Upper lobe of left lung (tissue), 6 donors: ENCODE results near the gene CMTM2. TPM values are rescaled to one million over a fixed set of nuclear protein-coding genes. Genes with fewer than 3 reads are reported as not detected.
"Not testable (repeated sequence)": the region's sequence is repeated elsewhere in the genome, so short reads cannot be mapped to it uniquely, and the experiment has no call there.

Experiments
- ATAC-seq, 2 donors: fragments of 200-7000 bp; cut with Tn5 transposase; one replicate each; pipeline ENCODE4 v1.9.1; 2022; ENCODE audit warnings: mild to moderate bottlenecking in 2 of 2, moderate library complexity in 2 of 2; ENCODE audit not compliant: low FRiP score in 2 of 2
- DNase-seq, 2 donors: peaks; one replicate each; pipeline ENCODE4 v3.0.0-alpha.2; 2019 to 2020
- H3K27ac ChIP-seq, 4 donors: fragments of 200-600 bp; sonication (generic); one replicate each; pipeline ENCODE4 v1.5.1; 2016 to 2019
- H3K27me3 ChIP-seq, 4 donors: fragments of 200-600 bp; sonication (generic); one replicate each; pipeline ENCODE4 v1.5.1; 2017 to 2019
- H3K36me3 ChIP-seq, 4 donors: fragments of 200-600 bp; sonication (generic); one replicate each; pipeline ENCODE4 v1.5.1; 2016 to 2019
- H3K4me1 ChIP-seq, 4 donors: fragments of 200-600 bp; sonication (generic); one replicate each; pipeline ENCODE4 v1.5.1; 2018 to 2019
- H3K4me3 ChIP-seq, 4 donors: fragments of 200-600 bp; sonication (generic); one replicate each; pipeline ENCODE4 v1.5.1; 2017 to 2019; ENCODE audit warnings: mild to moderate bottlenecking in 2 of 4, moderate library complexity in 1 of 4
- H3K9me3 ChIP-seq, 4 donors: fragments of 200-600 bp; sonication (generic); one replicate each; pipeline ENCODE4 v1.5.1; 2018 to 2019
- CTCF ChIP-seq, 6 experiments: fragments of 450-650 bp in 4 of 6; fragments of 200-600 bp in 2 of 6; sonication (generic) in 2 of 6; IDR thresholded peaks; one replicate each; pipeline ENCODE4 v1.5.1; 2016 to 2019; ENCODE audit warnings: antibody characterized with exemption in 6 of 6
- EP300 ChIP-seq, 4 donors: sonication (generic); formaldehyde crosslinking; IDR thresholded peaks; one replicate each; pipeline ENCODE4 v1.5.1; 2017; ENCODE audit warnings: antibody characterized with exemption in 4 of 4, control low read depth in 2 of 4
- POLR2A ChIP-seq, 4 donors: fragments of 450-650 bp; IDR thresholded peaks; one replicate each; pipeline ENCODE4 v1.5.1; 2016 to 2017; ENCODE audit warnings: antibody characterized with exemption in 4 of 4, mild to moderate bottlenecking in 2 of 4
- POLR2AphosphoS5 ChIP-seq, 2 donors: sonication (generic); formaldehyde crosslinking; IDR thresholded peaks; one replicate each; pipeline ENCODE4 v1.5.1; 2017; ENCODE audit warnings: antibody characterized with exemption in 2 of 2
- WGBS, 2 donors: methylation state at CpG; one replicate each; pipeline ENCODE4 v1.1.5; 2017 to 2018; 5-methylcytosine and 5-hydroxymethylcytosine counted together
- total RNA-seq, 6 donors: library from RNA; depleted of rRNA in 4 of 6; stranded (reverse); fragments of >200 nt in 4 of 6; gene quantifications; one replicate each; pipeline versions ENCODE4 v1.1.0 to v1.2.1, GENCODE V29; 2016 to 2021
- donor health status: DM: no; HTN: no; CAD: no; lungs with moderate emphysema.
- donor health status: DM: no; HTN: yes; CAD: no; lungs with severe emphysema.

The CMTM2 gene
- total RNA-seq, 6 donors from 2014 or later: 0.55 to 4.4 (median 3.4) TPM; not detected in 2

DNA sequence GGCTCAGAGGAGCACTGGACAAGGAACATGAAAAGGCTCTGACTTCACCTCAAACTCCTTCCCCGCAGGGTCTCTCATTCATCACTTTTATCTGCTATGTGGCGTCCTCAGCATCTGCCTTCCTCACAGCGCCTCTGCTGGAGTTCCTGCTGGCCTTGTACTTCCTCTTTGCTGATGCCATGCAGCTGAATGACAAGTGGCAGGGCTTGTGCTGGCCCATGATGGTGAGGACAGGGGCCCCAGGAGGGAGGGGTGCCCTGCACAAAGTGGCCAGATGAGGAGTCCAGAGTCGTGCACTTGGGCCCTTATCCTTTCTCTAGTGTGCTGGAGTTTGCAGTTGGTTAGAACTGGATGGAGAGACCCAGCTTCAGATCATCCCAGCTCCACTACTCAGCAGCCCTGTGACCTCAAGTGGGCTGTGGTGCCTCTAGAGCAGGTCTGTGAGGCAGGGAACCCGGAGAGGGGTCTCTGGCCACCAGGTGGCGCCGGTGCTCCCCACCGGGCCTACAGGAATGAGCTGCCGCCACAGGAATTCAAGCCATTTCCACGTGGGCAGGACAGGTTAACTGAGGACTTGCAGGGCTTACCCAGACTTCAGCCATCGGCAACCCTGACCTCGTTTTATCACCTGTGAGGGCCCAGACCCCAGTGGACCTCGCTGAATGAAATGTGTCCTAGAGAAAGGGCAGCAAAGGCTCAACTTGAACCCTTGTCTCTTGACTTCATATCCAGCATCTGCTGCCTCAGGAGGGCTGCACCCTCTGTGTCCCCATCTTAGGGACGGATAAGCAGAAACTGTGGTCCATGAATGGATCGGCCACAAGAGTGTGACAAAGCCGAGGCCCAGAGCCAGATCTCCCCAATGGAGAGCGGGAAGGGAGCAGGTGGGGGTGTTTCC, 29.2 kb downstream of the CMTM2 start:
- H3K27me3 ChIP-seq: no peaks in the 10 kb centered on the region
- H3K36me3 ChIP-seq: peaks cover 9 to 55% (median 42%) of the 10 kb centered on the region in 4 donors
- TF ChIP-seq POLR2A (IDR thresholded peaks at IDR 0.05): no peak
- peak in 1 of 2 donors; percentile 18 for TF ChIP-seq POLR2AphosphoS5 (IDR thresholded peaks at IDR 0.05)
- peak; percentile 78 to 90 (median 86) for TF ChIP-seq CTCF (IDR thresholded peaks at IDR 0.05)
- no peak for TF ChIP-seq EP300 (IDR thresholded peaks at IDR 0.05)
- WGBS, 2 donors: 43 to 60% methylated on average over 10 to 14 of the region's 17 CpGs
- peaks cover 25 to 47% (median 39%) of the 10 kb centered on the region in 4 donors for H3K4me1 ChIP-seq
- DNase-seq (peak; percentile 93 to 96), ATAC-seq (peak; percentile 47 to 82)
- no peaks in the 10 kb centered on the region for H3K9me3 ChIP-seq
- no peak overlapping the region for H3K4me3 ChIP-seq
- peak overlapping the region; percentile 3 to 28 (median 12) for H3K27ac ChIP-seq

DNA sequence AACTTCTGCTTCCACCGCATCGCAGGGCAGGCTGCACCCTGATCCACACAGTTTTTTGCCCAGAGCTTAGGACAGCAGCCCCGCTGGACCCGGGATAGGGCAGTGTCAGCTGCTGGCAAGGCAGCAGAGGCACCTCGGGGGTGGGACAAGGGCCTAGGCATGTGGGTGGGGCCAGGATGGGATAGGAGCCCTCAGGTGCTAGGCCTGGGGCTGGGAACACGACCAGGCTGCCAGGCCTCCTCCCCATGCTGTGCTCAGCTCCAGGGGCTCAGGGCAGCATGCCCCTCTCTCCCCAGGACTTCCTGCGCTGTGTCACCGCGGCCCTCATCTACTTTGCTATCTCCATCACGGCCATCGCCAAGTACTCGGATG, 29.9 kb downstream of the CMTM2 start:
- H3K4me3 ChIP-seq: no peak overlapping the region
- H3K36me3 ChIP-seq: peaks cover 10 to 61% (median 47%) of the 10 kb centered on the region in 4 donors
- DNase-seq (no peak), ATAC-seq (no peak)
- H3K27ac ChIP-seq: peak overlapping the region in 3 of 4 donors; percentile 3 to 28 (median 7)
- TF ChIP-seq CTCF (IDR thresholded peaks at IDR 0.05) (no peak), POLR2A (IDR thresholded peaks at IDR 0.05) (no peak), EP300 (IDR thresholded peaks at IDR 0.05) (no peak), POLR2AphosphoS5 (IDR thresholded peaks at IDR 0.05) (no peak)
- 81 to 97% methylated on average over 8 to 12 of the region's 12 CpGs for WGBS, 2 donors
- H3K9me3 ChIP-seq: no peaks in the 10 kb centered on the region
- H3K4me1 ChIP-seq: peaks cover 21 to 41% (median 34%) of the 10 kb centered on the region in 4 donors
- no peaks in the 10 kb centered on the region for H3K27me3 ChIP-seq

DNA sequence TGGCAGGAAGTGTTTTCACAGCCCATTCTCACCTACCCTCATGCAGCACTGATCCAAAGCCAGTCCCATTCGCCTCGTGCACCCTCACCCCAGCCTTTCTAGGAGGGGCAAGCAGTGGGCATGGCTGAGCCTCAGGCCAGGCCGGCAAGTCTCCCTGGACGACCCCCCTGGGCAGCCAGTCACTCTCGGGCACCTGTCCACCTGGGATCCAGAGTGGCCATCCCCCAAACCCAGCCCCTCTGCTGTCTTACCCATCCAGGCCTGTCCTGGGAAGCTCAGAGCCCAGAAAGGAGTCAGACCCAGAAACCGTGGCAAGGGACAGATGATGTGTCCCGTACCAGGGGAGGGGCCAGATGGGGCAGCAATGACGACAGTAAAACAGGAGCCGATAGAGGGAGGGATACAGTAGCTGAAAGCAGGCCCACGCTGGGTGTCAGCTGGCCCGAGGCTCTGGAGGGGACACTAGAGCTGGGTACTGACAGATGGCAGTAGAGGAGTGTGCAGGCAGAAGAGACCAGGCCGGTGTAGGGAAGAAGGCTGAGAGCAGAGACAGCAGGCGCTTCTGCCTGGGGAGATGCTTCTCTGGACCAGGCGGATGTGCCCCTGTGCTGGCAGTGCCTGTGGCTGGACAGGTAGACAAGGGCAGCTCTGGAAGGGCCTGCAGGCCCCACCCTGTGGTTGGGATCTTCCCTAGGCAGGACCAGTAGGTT, 31.0 kb downstream of the CMTM2 start:
- TF ChIP-seq CTCF (IDR thresholded peaks at IDR 0.05): no peak
- WGBS, 2 donors: 89 to 90% methylated on average over 10 to 14 of the region's 14 CpGs
- H3K4me1 ChIP-seq: peaks cover 19 to 31% (median 29%) of the 10 kb centered on the region in 4 donors
- no peak overlapping the region for H3K4me3 ChIP-seq
- ATAC-seq (no peak), DNase-seq (no peak)
- peaks cover 10 to 72% (median 49%) of the 10 kb centered on the region in 4 donors for H3K36me3 ChIP-seq
- no peaks in the 10 kb centered on the region for H3K9me3 ChIP-seq
- H3K27me3 ChIP-seq: no peaks in the 10 kb centered on the region
- no peak overlapping the region for H3K27ac ChIP-seq

DNA sequence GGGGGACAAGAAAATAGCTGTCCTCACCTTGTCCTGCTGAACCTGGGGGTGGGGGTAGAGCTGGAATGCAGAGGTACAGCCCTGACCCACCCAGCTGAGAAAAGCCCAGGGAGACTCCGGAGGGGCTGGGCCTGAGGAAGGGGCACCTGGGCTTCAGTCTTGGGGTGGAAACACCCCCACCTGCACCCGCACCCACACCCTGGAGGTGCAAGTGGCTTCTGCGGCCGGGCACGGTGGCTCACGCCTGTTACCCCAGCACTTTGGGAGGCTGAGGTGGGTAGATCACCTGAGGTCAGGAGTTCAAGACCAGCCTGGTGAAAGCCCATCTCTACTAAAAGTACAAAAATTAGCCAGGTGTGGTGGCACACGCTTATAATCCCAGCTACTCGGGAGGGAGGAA, 32.6 kb downstream of the CMTM2 start:
- not testable (repeated sequence) for H3K4me3 ChIP-seq, ATAC-seq, H3K27me3 ChIP-seq, H3K9me3 ChIP-seq, H3K27ac ChIP-seq, DNase-seq
- H3K4me1 ChIP-seq: peaks cover 5 to 18% (median 15%) of the 10 kb centered on the region in 4 donors
- WGBS, 2 donors: 89 to 94% methylated on average over 7 to 8 of the region's 8 CpGs
- H3K36me3 ChIP-seq: peaks cover 10 to 75% (median 49%) of the 10 kb centered on the region in 4 donors

GRCh38 chr16:66612422-66612821, 33.2 kb downstream of the CMTM2 start:
- no peak for TF ChIP-seq EP300 (IDR thresholded peaks at IDR 0.05)
- TF ChIP-seq POLR2A (IDR thresholded peaks at IDR 0.05): no peak
- no peak for TF ChIP-seq CTCF (IDR thresholded peaks at IDR 0.05)
- no peak for TF ChIP-seq POLR2AphosphoS5 (IDR thresholded peaks at IDR 0.05)
- peaks cover 10 to 75% (median 49%) of the 10 kb centered on the region in 4 donors for H3K36me3 ChIP-seq
- no peaks in the 10 kb centered on the region for H3K9me3 ChIP-seq
- no peak overlapping the region for H3K27ac ChIP-seq
- H3K4me3 ChIP-seq: no peak overlapping the region
- ATAC-seq (no peak), DNase-seq (no peak)
- WGBS, 2 donors: 89 to 98% methylated on average over 11 to 13 of the region's 14 CpGs
- no peaks in the 10 kb centered on the region for H3K27me3 ChIP-seq
- H3K4me1 ChIP-seq: peaks cover 5 to 18% (median 14%) of the 10 kb centered on the region in 4 donors
